OCI-LY3 (cell line): ENCODE measurements around the gene CLEC4M.
"Not testable (repeated sequence)": the region's sequence is repeated elsewhere in the genome, so short reads cannot be mapped to it uniquely, and the experiment has no call there.

Experiments
- H2AFZ ChIP-seq: fragments of 200-600, 300-600 bp; shearing (Covaris generic); 2 replicates; pipeline ENCODE4 v1.6.0; 2014; ENCODE audit warnings: antibody characterized with exemption, low read depth, low read length
- H3K27ac ChIP-seq: fragments of 200-600, 300-600 bp; sonication (generic); 2 replicates; pipeline ENCODE4 v1.5.1; 2014; ENCODE audit warnings: mild to moderate bottlenecking, low read length, moderate library complexity, mixed read lengths
- H3K27me3 ChIP-seq: fragments of 200-600, 300-600 bp; sonication (generic); 2 replicates; pipeline ENCODE4 v1.6.1; 2014; ENCODE audit warnings: low read depth, low read length, mixed read lengths
- H3K36me3 ChIP-seq: fragments of 200-600, 300-600 bp; sonication (generic); replicated peaks from 2 replicates; pipeline ENCODE3; 2014; ENCODE audit warnings: low read depth, low read length, mixed read lengths
- H3K4me1 ChIP-seq: fragments of 300-600, 200-600 bp; sonication (generic); 2 replicates; pipeline ENCODE4 v1.6.1; 2014; ENCODE audit warnings: low read length, mixed read lengths
- H3K4me2 ChIP-seq: fragments of 200-600, 300-600 bp; sonication (generic); 2 replicates; pipeline ENCODE4 v1.6.1; 2014; ENCODE audit warnings: low read length, mixed read lengths
- H3K4me3 ChIP-seq: fragments of 300-600, 200-600 bp; sonication (generic); 2 replicates; pipeline ENCODE4 v1.5.1; 2014; ENCODE audit warnings: antibody characterized with exemption, mild to moderate bottlenecking, low read length, moderate library complexity
- H3K79me2 ChIP-seq: fragments of 300-600, 200-600 bp; shearing (Covaris generic); 2 replicates; pipeline ENCODE4 v1.6.1; 2014; ENCODE audit warnings: mild to moderate bottlenecking, low read length, mixed read lengths
- H3K9ac ChIP-seq: fragments of 300-600, 200-600 bp; shearing (Covaris generic); 2 replicates; pipeline ENCODE4 v1.6.0; 2014; ENCODE audit warnings: mild to moderate bottlenecking, low read length, moderate library complexity
- H3K9me3 ChIP-seq: fragments of 200-600, 300-600 bp; shearing (Covaris generic); 2 replicates; pipeline ENCODE4 v1.6.1; 2014; ENCODE audit warnings: low read length, mixed read lengths; ENCODE audit not compliant: insufficient read depth
- H4K20me1 ChIP-seq: fragments of 200-600, 300-600 bp; sonication (generic); 2 replicates; pipeline ENCODE4 v1.6.1; 2016; ENCODE audit warnings: low read length, mixed read lengths; ENCODE audit not compliant: insufficient read depth
- EZH2phosphoT487 ChIP-seq: fragments of 200-600 bp; shearing (Covaris generic); IDR thresholded peaks from 2 replicates; pipeline ENCODE4 v1.6.1; 2018; ENCODE audit warnings: antibody characterized with exemption, mixed run types, low read depth
- TF ChIP-seq, protein P1 (sequence below): fragments of 200-600, 300-600 bp; sonication (generic); IDR thresholded peaks from 2 replicates; pipeline ENCODE4 v1.5.1; 2014; ENCODE audit warnings: antibody characterized with exemption, low read length, low read depth

CLEC4M gene

GRCh38 chr19:7806876-7807275 is 43.8 kb downstream of the CLEC4M start:
- Histone ChIP-seq H3K4me3 (no peak overlapping the region), H3K36me3 (no peaks in the 10 kb centered on the region), H2AFZ (no peak overlapping the region), H3K4me2 (peak overlapping the region; percentile 57; the same call in 1 of the 2 replicates), H4K20me1 (no peaks in the 10 kb centered on the region), H3K27ac (no peak overlapping the region), H3K9me3 (peaks cover 15% of the 10 kb centered on the region; the same call in 1 of the 2 replicates), H3K9ac (no peak overlapping the region), H3K79me2 (no peaks in the 10 kb centered on the region), H3K4me1 (peaks cover 17% of the 10 kb centered on the region), H3K27me3 (peaks cover 64% of the 10 kb centered on the region)
- TF ChIP-seq EZH2phosphoT487 = no peak
- TF ChIP-seq, protein P1, sequence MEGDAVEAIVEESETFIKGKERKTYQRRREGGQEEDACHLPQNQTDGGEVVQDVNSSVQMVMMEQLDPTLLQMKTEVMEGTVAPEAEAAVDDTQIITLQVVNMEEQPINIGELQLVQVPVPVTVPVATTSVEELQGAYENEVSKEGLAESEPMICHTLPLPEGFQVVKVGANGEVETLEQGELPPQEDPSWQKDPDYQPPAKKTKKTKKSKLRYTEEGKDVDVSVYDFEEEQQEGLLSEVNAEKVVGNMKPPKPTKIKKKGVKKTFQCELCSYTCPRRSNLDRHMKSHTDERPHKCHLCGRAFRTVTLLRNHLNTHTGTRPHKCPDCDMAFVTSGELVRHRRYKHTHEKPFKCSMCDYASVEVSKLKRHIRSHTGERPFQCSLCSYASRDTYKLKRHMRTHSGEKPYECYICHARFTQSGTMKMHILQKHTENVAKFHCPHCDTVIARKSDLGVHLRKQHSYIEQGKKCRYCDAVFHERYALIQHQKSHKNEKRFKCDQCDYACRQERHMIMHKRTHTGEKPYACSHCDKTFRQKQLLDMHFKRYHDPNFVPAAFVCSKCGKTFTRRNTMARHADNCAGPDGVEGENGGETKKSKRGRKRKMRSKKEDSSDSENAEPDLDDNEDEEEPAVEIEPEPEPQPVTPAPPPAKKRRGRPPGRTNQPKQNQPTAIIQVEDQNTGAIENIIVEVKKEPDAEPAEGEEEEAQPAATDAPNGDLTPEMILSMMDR = no peak

GRCh38 chr19:7808108-7808507 is 45.1 kb downstream of the CLEC4M start:
- H3K27me3 ChIP-seq = peaks cover 64% of the 10 kb centered on the region
- H3K36me3 ChIP-seq = no peaks in the 10 kb centered on the region
- no peaks in the 10 kb centered on the region for H4K20me1 ChIP-seq
- H3K4me2 ChIP-seq = peak overlapping the region; percentile 57
- H3K9ac ChIP-seq = no peak overlapping the region
- H3K27ac ChIP-seq = no peak overlapping the region
- peaks cover 15% of the 10 kb centered on the region; the same call in 1 of the 2 replicates for H3K9me3 ChIP-seq
- TF ChIP-seq, protein P1 = no peak
- TF ChIP-seq EZH2phosphoT487 = no peak
- peaks cover 17% of the 10 kb centered on the region for H3K4me1 ChIP-seq
- H3K79me2 ChIP-seq = no peaks in the 10 kb centered on the region
- H2AFZ ChIP-seq = no peak overlapping the region
- no peak overlapping the region for H3K4me3 ChIP-seq

DNA sequence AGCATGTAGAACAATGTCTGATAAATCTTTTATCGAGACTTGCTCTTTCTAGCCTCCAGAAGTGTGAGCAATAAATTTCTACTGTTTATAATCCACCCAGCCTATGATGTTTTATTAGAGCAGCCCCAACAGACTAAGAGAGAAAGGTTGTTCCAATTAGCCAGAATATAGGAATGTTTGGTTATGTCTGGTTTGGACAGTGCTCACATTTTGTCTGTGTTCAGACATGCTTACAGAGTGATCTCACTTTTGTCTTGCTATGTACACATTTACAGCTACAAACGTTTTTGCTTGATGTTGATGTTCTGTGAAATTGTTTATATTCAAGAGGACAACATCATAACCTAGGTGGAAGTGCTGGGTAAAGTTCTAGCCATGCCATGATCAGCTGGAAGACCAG is 48.9 kb downstream of the CLEC4M start:
- Histone ChIP-seq H3K27me3 (peaks cover 57% of the 10 kb centered on the region), H3K79me2 (no peaks in the 10 kb centered on the region), H3K36me3 (peaks cover 2% of the 10 kb centered on the region), H4K20me1 (no peaks in the 10 kb centered on the region), H3K9me3 (peaks cover 10% of the 10 kb centered on the region; the same call in 1 of the 2 replicates), H3K4me1 (peaks cover 15% of the 10 kb centered on the region), H3K4me2 (no peak overlapping the region), H3K9ac (no peak overlapping the region), H3K4me3 (no peak overlapping the region), H2AFZ (no peak overlapping the region), H3K27ac (no peak overlapping the region)
- no peak for TF ChIP-seq EZH2phosphoT487
- TF ChIP-seq, protein P1 = no peak

GRCh38 chr19:7815325-7815724 is 52.3 kb downstream of the CLEC4M start:
- Histone ChIP-seq H3K9me3 (peaks cover 16% of the 10 kb centered on the region), H3K79me2 (no peaks in the 10 kb centered on the region), H3K4me3 (no peak overlapping the region), H3K4me1 (peaks cover 9% of the 10 kb centered on the region), H3K4me2 (no peak overlapping the region), H3K27me3 (peaks cover 53% of the 10 kb centered on the region), H3K9ac (no peak overlapping the region), H3K36me3 (peaks cover 6% of the 10 kb centered on the region), H2AFZ (no peak overlapping the region), H4K20me1 (no peaks in the 10 kb centered on the region), H3K27ac (no peak overlapping the region)
- no peak for TF ChIP-seq EZH2phosphoT487
- TF ChIP-seq, protein P1 = no peak

DNA sequence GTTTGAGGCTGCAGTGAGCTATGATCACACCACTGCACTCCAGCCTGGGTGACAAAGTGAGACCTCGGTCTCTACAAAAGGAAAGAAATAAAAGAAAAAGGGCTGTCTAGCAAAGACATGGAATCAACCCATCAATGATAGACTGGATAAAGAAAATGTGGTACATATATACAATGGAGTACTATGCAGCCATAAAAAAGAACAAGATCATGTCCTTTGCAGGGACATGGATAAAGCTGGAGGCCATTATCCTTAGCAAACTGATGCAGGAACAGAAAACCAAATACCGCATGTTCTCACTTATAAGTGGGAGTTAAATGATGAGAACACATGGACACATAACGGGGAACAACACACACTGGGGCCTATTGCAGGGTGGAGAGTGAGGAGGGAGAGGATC is 53.0 kb downstream of the CLEC4M start:
- H3K4me1 ChIP-seq, H3K36me3 ChIP-seq, H3K79me2 ChIP-seq, H3K27ac ChIP-seq, H3K4me2 ChIP-seq, H4K20me1 ChIP-seq, H2AFZ ChIP-seq, H3K4me3 ChIP-seq, H3K9ac ChIP-seq: not testable (repeated sequence)
- H3K9me3 ChIP-seq = peaks cover 11% of the 10 kb centered on the region
- H3K27me3 ChIP-seq = peaks cover 54% of the 10 kb centered on the region
